SK-N-SH (cell line): ENCODE measurements around the gene SPG11. TPM values are rescaled to one million over a fixed set of nuclear protein-coding genes. Genes with fewer than 3 reads are reported as not detected.
A peak's percentile ranks its signal among the peaks of the same experiment; 100 is the strongest.
"Not testable (repeated sequence)": the region's sequence is repeated elsewhere in the genome, so short reads cannot be mapped to it uniquely, and the experiment has no call there.

Source experiments
- CTCF ChIA-PET: fragments of 300-600, 350-600 bp; formaldehyde crosslinking; extraction: SDS; loops from one replicate; lab custom pipeline; 2021; lab: Yijun Ruan, JAX
- POLR2A ChIA-PET: fragments of 350-600 bp; sonication (Branson Sonifier 250); formaldehyde crosslinking; extraction: SDS; loops from one replicate; lab custom pipeline; 2020; ENCODE audit warnings: antibody characterized with exemption, inconsistent platforms; lab: Yijun Ruan, JAX
- DNase-seq: peaks from one replicate; pipeline ENCODE4 v3.0.0; 2012
- H2AFZ ChIP-seq: fragments of 200-600 bp; sonication (generic); 2 replicates; pipeline ENCODE4 v1.8.1; 2016; ENCODE audit warnings: antibody characterized with exemption, mild to moderate bottlenecking, low read depth
- H3F3A ChIP-seq: fragments of 200-600 bp; sonication (generic); replicated peaks from 2 replicates; pipeline ENCODE3; 2016; ENCODE audit warnings: antibody characterized with exemption, mild to moderate bottlenecking; ENCODE audit not compliant: insufficient read depth
- H3K27ac ChIP-seq, 2 experiments: fragments of 200-500 bp in 1 of 2; fragments of 200-600 bp in 1 of 2; sonication (Bioruptor generic) in 1 of 2; sonication (generic), shearing (Covaris generic) in 1 of 2; 2 replicates each; pipeline versions ENCODE4 v1.5.1 to v1.6.1; 2014 to 2016; ENCODE audit warnings: low read depth in 2 of 2, inconsistent platforms in 1 of 2, low read length in 1 of 2, mild to moderate bottlenecking in 1 of 2, mixed read lengths in 1 of 2
- H3K27me3 ChIP-seq: fragments of 200-600 bp; sonication (generic), shearing (Covaris generic); 2 replicates; pipeline ENCODE4 v1.6.1; 2016; ENCODE audit warnings: mixed run types; ENCODE audit not compliant: insufficient read depth
- H3K36me3 ChIP-seq, 2 experiments: fragments of 200-500 bp in 1 of 2; fragments of 200-600 bp in 1 of 2; sonication (Bioruptor generic) in 1 of 2; sonication (generic) in 1 of 2; replicated peaks in 1 of 2; 2 replicates each; pipeline versions ENCODE3 to v1.5.1; 2014 to 2016; ENCODE audit warnings: low read length in 1 of 2, mild to moderate bottlenecking in 1 of 2; ENCODE audit not compliant: insufficient read depth in 2 of 2, control insufficient read depth in 1 of 2
- H3K4me1 ChIP-seq, 2 experiments: fragments of 200-500 bp in 1 of 2; fragments of 200-600 bp in 1 of 2; sonication (Bioruptor generic) in 1 of 2; sonication (generic), shearing (Covaris generic) in 1 of 2; 2 replicates each; pipeline versions ENCODE4 v1.5.1 to v1.6.1; 2014 to 2016; ENCODE audit warnings: low read depth in 1 of 2, low read length in 1 of 2, mixed run types in 1 of 2; ENCODE audit not compliant: insufficient read depth in 2 of 2, control insufficient read depth in 1 of 2
- H3K4me2 ChIP-seq: fragments of 200-600 bp; sonication (generic), shearing (Covaris generic); 2 replicates; pipeline ENCODE4 v1.6.1; 2017; ENCODE audit warnings: mixed run types
- H3K4me3 ChIP-seq, 2 experiments: fragments of 200-500 bp in 1 of 2; fragments of 200-600 bp in 1 of 2; sonication (Bioruptor generic) in 1 of 2; sonication (generic), shearing (Covaris generic) in 1 of 2; 2 replicates each; pipeline versions ENCODE4 v1.5.1 to v1.8.1; 2014 to 2016; ENCODE audit warnings: low read depth in 2 of 2, inconsistent platforms in 1 of 2, low read length in 1 of 2, mild to moderate bottlenecking in 1 of 2, mixed read lengths in 1 of 2, moderate library complexity in 1 of 2
- H3K79me2 ChIP-seq: fragments of 200-600 bp; sonication (generic); 2 replicates; pipeline ENCODE4 v1.8.1; 2017; ENCODE audit warnings: mild to moderate bottlenecking; ENCODE audit not compliant: insufficient read depth
- H3K9ac ChIP-seq: fragments of 200-600 bp; sonication (generic); 2 replicates; pipeline ENCODE4 v1.6.1; 2017; ENCODE audit warnings: mixed run types
- H3K9me2 ChIP-seq: fragments of 200-600 bp; sonication (generic); 2 replicates; pipeline ENCODE4 v1.6.1; 2017; ENCODE audit warnings: mixed run types
- H3K9me3 ChIP-seq: fragments of 200-600 bp; sonication (generic); 2 replicates; pipeline ENCODE4 v1.6.1; 2017; ENCODE audit warnings: mixed run types, mild to moderate bottlenecking, moderate library complexity
- H4K20me1 ChIP-seq: fragments of 200-600 bp; sonication (generic); 2 replicates; pipeline ENCODE4 v1.6.1; 2017; ENCODE audit warnings: mild to moderate bottlenecking, mixed run types; ENCODE audit not compliant: insufficient read depth
- GABPA ChIP-seq: IDR thresholded peaks from 2 replicates; pipeline ENCODE4 v1.4.0; 2012; ENCODE audit warnings: low read depth, mild to moderate bottlenecking
- JUND ChIP-seq: IDR thresholded peaks from 2 replicates; pipeline ENCODE4 v1.4.0; 2012
- MEF2A ChIP-seq: IDR thresholded peaks from 2 replicates; pipeline ENCODE4 v1.4.0; 2012; ENCODE audit warnings: low read depth, borderline replicate concordance
- NRF1 ChIP-seq: IDR thresholded peaks from 2 replicates; pipeline ENCODE4 v1.6.1; 2012; ENCODE audit warnings: low read depth, mild to moderate bottlenecking, low read length
- POLR2AphosphoS5 ChIP-seq: IDR thresholded peaks from 2 replicates; pipeline ENCODE4 v1.6.1; 2012; ENCODE audit warnings: low read depth, low read length
- RCOR1 ChIP-seq: fragments of 150-350 bp; IDR thresholded peaks from 2 replicates; pipeline ENCODE4 v1.6.1; 2017; ENCODE audit warnings: antibody characterized with exemption, low read length
- RFX5 ChIP-seq: IDR thresholded peaks from 2 replicates; pipeline ENCODE4 v1.6.1; 2012; ENCODE audit warnings: mild to moderate bottlenecking, improper control_type of control experiment, low read length
- RXRA ChIP-seq: IDR thresholded peaks from 2 replicates; pipeline ENCODE4 v1.4.0; 2012; ENCODE audit warnings: low read depth, mild to moderate bottlenecking, borderline replicate concordance
- SIN3A ChIP-seq: IDR thresholded peaks from 2 replicates; pipeline ENCODE4 v1.6.1; 2012; ENCODE audit warnings: low read depth, mild to moderate bottlenecking, low read length, moderate library complexity, borderline replicate concordance
- TCF12 ChIP-seq: IDR thresholded peaks from 2 replicates; pipeline ENCODE4 v1.4.0; 2012
- YY1 ChIP-seq: IDR thresholded peaks from 2 replicates; pipeline ENCODE4 v1.4.0; 2012; ENCODE audit warnings: low read depth, mild to moderate bottlenecking
- WGBS: methylation state at CpG from one replicate; pipeline ENCODE4 v1.1.6; 2017; ENCODE audit warnings: low lambda C conversion rate; 5-methylcytosine and 5-hydroxymethylcytosine counted together
- polyA plus RNA-seq, 3 experiments: library from polyadenylated mRNA; depleted of rRNA; stranded (reverse); fragments of >200 nt; gene quantifications; 2 replicates each; pipeline ENCODE4 v1.2.3, GENCODE V29; 2012
- TF ChIP-seq, protein P1 (sequence below): IDR thresholded peaks from 2 replicates; pipeline ENCODE4; 2012
- TF ChIP-seq, protein P2 (sequence below): fragments of 150-350 bp; IDR thresholded peaks from 2 replicates; pipeline ENCODE4 v1.6.1; 2016; ENCODE audit warnings: mild to moderate bottlenecking, low read depth, low read length
- TF ChIP-seq, protein P3 (sequence below): fragments of 150-350 bp; IDR thresholded peaks from 2 replicates; pipeline ENCODE4 v1.6.1; 2017; ENCODE audit warnings: antibody characterized with exemption, low read length, low read depth, borderline replicate concordance

The SPG11 gene
- polyA plus RNA-seq, 1 of the 3 experiments (the other 2 are of a cell fraction): 36.3 TPM

DNA sequence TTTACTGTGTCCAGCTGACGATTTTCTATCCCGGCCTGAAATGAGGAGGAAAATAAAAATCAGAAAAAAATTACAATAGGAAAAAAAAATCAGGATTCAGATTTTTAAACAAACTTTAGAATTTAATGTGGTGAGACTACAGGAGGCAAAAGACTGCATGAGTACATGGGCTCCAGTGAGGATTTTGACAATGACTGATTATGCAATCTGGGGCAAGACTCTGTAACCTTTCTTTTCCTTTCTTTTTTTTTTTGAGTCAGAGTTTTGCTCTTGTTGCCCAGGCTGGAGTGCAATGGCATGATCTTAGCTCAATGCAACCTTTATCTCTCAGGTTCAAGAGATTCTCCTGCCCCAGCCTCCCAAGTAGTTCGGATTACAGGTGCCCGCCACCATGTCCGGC lies 29.9 kb downstream of the SPG11 start:
- Histone ChIP-seq H3K4me1 (no peaks in the 10 kb centered on the region; a peak in 1 of 4 replicates), H3K9me2 (no peaks in the 10 kb centered on the region), H3K79me2 (peaks cover 5% of the 10 kb centered on the region; the same call in 1 of the 2 replicates), H3K27me3 (no peaks in the 10 kb centered on the region), H4K20me1 (no peaks in the 10 kb centered on the region), H3K4me3 (no peak overlapping the region), H3K9me3 (0 out of 2 replicates have a peak, but pooled peaks cover 11% of the 10 kb centered on the region), H3K9ac (no peak overlapping the region), H3F3A (peaks cover 13% of the 10 kb centered on the region), H2AFZ (no peak overlapping the region), H3K27ac (peak overlapping the region in 1 of 2 experiments; percentile 67; a peak in 2 of 4 replicates), H3K36me3 (peaks cover 25 to 63% of the 10 kb centered on the region in 2 experiments), H3K4me2 (peak overlapping the region; percentile 38; the same call in 1 of the 2 replicates)
- WGBS: 95% methylated on average over 5 of the region's 5 CpGs
- ChIA-PET POLR2A (interaction anchor here (0.5 kb wide), 1 partner anchor 44 kb away, joined by 3 read pairs; no protein-coding TSS in a partner anchor), CTCF (interaction anchor here (1.3 kb wide), 1 partner anchor 27 kb away, joined by 3 read pairs; no protein-coding TSS in a partner anchor)
- no peak for DNase-seq
- TF ChIP-seq, protein P1, sequence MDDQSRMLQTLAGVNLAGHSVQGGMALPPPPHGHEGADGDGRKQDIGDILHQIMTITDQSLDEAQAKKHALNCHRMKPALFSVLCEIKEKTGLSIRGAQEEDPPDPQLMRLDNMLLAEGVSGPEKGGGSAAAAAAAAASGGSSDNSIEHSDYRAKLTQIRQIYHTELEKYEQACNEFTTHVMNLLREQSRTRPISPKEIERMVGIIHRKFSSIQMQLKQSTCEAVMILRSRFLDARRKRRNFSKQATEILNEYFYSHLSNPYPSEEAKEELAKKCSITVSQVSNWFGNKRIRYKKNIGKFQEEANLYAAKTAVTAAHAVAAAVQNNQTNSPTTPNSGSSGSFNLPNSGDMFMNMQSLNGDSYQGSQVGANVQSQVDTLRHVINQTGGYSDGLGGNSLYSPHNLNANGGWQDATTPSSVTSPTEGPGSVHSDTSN: no peak
- TF ChIP-seq SIN3A (no peak), GABPA (no peak), YY1 (no peak), MEF2A (no peak), RCOR1 (no peak), RXRA (no peak), JUND (no peak), POLR2AphosphoS5 (no peak), RFX5 (no peak), NRF1 (no peak), TCF12 (no peak)
- TF ChIP-seq, protein P2, sequence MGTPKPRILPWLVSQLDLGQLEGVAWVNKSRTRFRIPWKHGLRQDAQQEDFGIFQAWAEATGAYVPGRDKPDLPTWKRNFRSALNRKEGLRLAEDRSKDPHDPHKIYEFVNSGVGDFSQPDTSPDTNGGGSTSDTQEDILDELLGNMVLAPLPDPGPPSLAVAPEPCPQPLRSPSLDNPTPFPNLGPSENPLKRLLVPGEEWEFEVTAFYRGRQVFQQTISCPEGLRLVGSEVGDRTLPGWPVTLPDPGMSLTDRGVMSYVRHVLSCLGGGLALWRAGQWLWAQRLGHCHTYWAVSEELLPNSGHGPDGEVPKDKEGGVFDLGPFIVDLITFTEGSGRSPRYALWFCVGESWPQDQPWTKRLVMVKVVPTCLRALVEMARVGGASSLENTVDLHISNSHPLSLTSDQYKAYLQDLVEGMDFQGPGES: no peak
- TF ChIP-seq, protein P3, sequence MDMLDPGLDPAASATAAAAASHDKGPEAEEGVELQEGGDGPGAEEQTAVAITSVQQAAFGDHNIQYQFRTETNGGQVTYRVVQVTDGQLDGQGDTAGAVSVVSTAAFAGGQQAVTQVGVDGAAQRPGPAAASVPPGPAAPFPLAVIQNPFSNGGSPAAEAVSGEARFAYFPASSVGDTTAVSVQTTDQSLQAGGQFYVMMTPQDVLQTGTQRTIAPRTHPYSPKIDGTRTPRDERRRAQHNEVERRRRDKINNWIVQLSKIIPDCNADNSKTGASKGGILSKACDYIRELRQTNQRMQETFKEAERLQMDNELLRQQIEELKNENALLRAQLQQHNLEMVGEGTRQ: no peak

DNA sequence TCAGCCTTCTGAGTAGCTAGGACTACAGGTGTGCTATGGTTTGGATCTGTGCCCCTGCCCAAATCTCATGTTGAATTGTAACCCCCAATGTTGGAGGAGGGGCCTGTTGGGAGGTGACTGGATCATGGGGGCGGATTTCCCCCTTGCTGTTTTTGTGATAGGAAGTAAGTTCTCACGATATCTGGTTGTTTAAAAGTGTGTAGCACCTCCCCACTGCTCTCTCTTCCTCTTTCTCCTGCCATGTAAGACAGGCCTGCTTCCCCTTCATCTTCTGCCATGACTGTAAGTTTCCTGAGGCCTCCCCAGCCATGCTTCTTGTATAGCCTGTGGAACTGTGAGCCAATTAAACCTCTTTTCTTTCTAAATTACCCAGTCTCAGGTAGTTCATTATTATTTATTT lies 38.2 kb downstream of the SPG11 start:
- peaks cover 59 to 77% of the 10 kb centered on the region in 2 experiments for H3K36me3 ChIP-seq
- H3F3A ChIP-seq, H3K4me3 ChIP-seq, H3K9ac ChIP-seq, H3K9me2 ChIP-seq, DNase-seq, H3K27me3 ChIP-seq, H3K4me1 ChIP-seq, H4K20me1 ChIP-seq, H3K27ac ChIP-seq, CTCF ChIA-PET, H3K4me2 ChIP-seq, H2AFZ ChIP-seq, H3K9me3 ChIP-seq, H3K79me2 ChIP-seq, POLR2A ChIA-PET: not testable (repeated sequence)
- WGBS: 100% methylated on average over 2 of the region's 2 CpGs
